Fibroblast of lung (primary cell): Measurements from ENCODE around the gene TBL2.

Experiments used
- CTCF ChIP-seq, 2 donors: IDR thresholded peaks in 1 of 2; conservative IDR thresholded peaks in 1 of 2; 1 replicate in 1 of 2; 2 replicates in 1 of 2; pipeline ENCODE4 v1.5.1; 2011 to 2012; ENCODE audit warnings: low read length in 2 of 2, control low read depth in 1 of 2, inconsistent platforms in 1 of 2, low read depth in 1 of 2, mild to moderate bottlenecking in 1 of 2
- EZH2 ChIP-seq: IDR thresholded peaks from 2 replicates; pipeline ENCODE4 v1.5.1; 2012; ENCODE audit warnings: low read length, control low read depth, mild to moderate bottlenecking; ENCODE audit errors: missing control alignments

GRCh38 chr7:73518470-73518869 lies 59.9 kb downstream of the TBL2 start:
- TF ChIP-seq EZH2 (no peak), CTCF (conservative IDR thresholded peaks at IDR 0.05 in 1 of 2, IDR thresholded peaks at IDR 0.05 in 1 of 2; ENCODE audit: low read depth in 1 of 2, low read length in 2 of 2) (no peak)
